ENCODE data around the gene OCLN. TPM values are rescaled to one million over a fixed set of nuclear protein-coding genes. Genes with fewer than 3 reads are reported as not detected.
"Not testable (repeated sequence)": the region's sequence is repeated elsewhere in the genome, so short reads cannot be mapped to it uniquely, and the experiment has no call there.

OCLN gene
- total and polyA plus RNA-seq, 9 of the 15 experiments (the other 6 are each of a cell fraction or from before 2014, with no cell fraction given): 0.05 to 0.29 (median 0.15) TPM

GRCh38 chr5:69477170-69477569 is 15.4 kb upstream of the OCLN start:
- H3K79me2 ChIP-seq (ENCODE audit: control insufficient read depth, insufficient read depth, low read length): no peaks in the 10 kb centered on the region
- H3K4me3 ChIP-seq: no peak overlapping the region
- WGBS (ENCODE audit: insufficient coverage, low coverage, missing lambda C conversion rate): 0% methylated on average over 1 of the region's 1 CpG
- DNase-seq (ENCODE audit: extremely low read depth in 1 of 4, low spot score in 3 of 4) (no peak), ATAC-seq (no peak), FAIRE-seq (no peak)
- H3K36me3 ChIP-seq (ENCODE audit: control insufficient read depth, insufficient read depth, low read length): no peaks in the 10 kb centered on the region
- H2AFZ ChIP-seq (ENCODE audit: low read depth, low read length): no peak overlapping the region
- intact Hi-C loops (cut with micrococcal nuclease): no loop called here
- H3K27me3 ChIP-seq (ENCODE audit: control insufficient read depth in 2 of 2, insufficient read depth in 2 of 2, low read length in 2 of 2): peaks cover 12 to 18% of the 10 kb centered on the region in 2 experiments; a peak in 4 of 5 replicates
- H3K4me2 ChIP-seq (ENCODE audit: insufficient read depth, low read length): no peak overlapping the region
- in situ Hi-C loops (cut with MboI): no loop called here
- TF ChIP-seq RBM17 (IDR thresholded peaks at IDR 0.05; ENCODE audit: borderline replicate concordance, low read depth, low read length): no peak
- no peak for TF ChIP-seq MECOM (CRISPR knock-in tag; IDR thresholded peaks at IDR 0.05)
- TF ChIP-seq PKNOX1 (IDR thresholded peaks at IDR 0.05): no peak
- TF ChIP-seq BCOR (IDR thresholded peaks at IDR 0.05): no peak
- no peak for TF ChIP-seq ETS1 (conservative IDR thresholded peaks at IDR 0.05; ENCODE audit: control insufficient read depth, low read depth, low read length)
- TF ChIP-seq ATF6 (CRISPR knock-in tag; IDR thresholded peaks at IDR 0.05): no peak
- no peak for TF ChIP-seq ZBTB17 (CRISPR knock-in tag; IDR thresholded peaks at IDR 0.05)
- TF ChIP-seq RBM14 (IDR thresholded peaks at IDR 0.05; ENCODE audit: borderline replicate concordance, insufficient read depth, low read depth, low read length): no peak
- no peak for TF ChIP-seq CCNT2 (IDR thresholded peaks at IDR 0.05; ENCODE audit: borderline replicate concordance, extremely low read depth, insufficient read length, low read depth, low read length)
- no peak for TF ChIP-seq NKRF (IDR thresholded peaks at IDR 0.05; ENCODE audit: borderline replicate concordance)
- no TSS peak for BruUV-seq (replicated peaks)
- no peaks in the 10 kb centered on the region for H4K20me1 ChIP-seq (replicated peaks; ENCODE audit: control insufficient read depth, insufficient read depth, low read length)
- H3K4me1 ChIP-seq (replicated peaks in 1 of 2; ENCODE audit: control insufficient read depth in 2 of 2, insufficient read depth in 2 of 2, low read length in 2 of 2): no peaks in the 10 kb centered on the region
- H3K9me3 ChIP-seq (replicated peaks; ENCODE audit: control insufficient read depth, insufficient read depth, low read depth, low read length): no peaks in the 10 kb centered on the region
- ChIA-PET POLR2A (interaction anchor here (0.8 kb wide), 1 partner anchor 9 kb away, joined by 3 read pairs; no protein-coding TSS in a partner anchor), CTCF (ENCODE audit: low intra/inter-chr PET ratio) (no interaction called here)
- H3K9ac ChIP-seq (ENCODE audit: insufficient read depth in 1 of 2, low read depth in 2 of 2, low read length in 2 of 2): no peak overlapping the region
- H3K27ac ChIP-seq (ENCODE audit: extremely low read depth, low read depth, low read length): no peak overlapping the region
- no peaks in the 10 kb centered on the region for H3K9me1 ChIP-seq (ENCODE audit: control insufficient read depth, insufficient read depth, low read length)

GRCh38 chr5:69478296-69478695 is 14.3 kb upstream of the OCLN start:
- H3K4me3 ChIP-seq; H3K27ac ChIP-seq (ENCODE audit: extremely low read depth, low read depth, low read length); H3K9me1 ChIP-seq (ENCODE audit: control insufficient read depth, insufficient read depth, low read length); H3K9me3 ChIP-seq (replicated peaks; ENCODE audit: control insufficient read depth, insufficient read depth, low read depth, low read length); DNase-seq (ENCODE audit: extremely low read depth in 1 of 4, low spot score in 3 of 4); FAIRE-seq; ATAC-seq; CTCF ChIA-PET (ENCODE audit: low intra/inter-chr PET ratio); H3K79me2 ChIP-seq (ENCODE audit: control insufficient read depth, insufficient read depth, low read length); intact Hi-C loops (cut with micrococcal nuclease); H2AFZ ChIP-seq (ENCODE audit: low read depth, low read length); H3K4me1 ChIP-seq (replicated peaks in 1 of 2; ENCODE audit: control insufficient read depth in 2 of 2, insufficient read depth in 2 of 2, low read length in 2 of 2); H3K4me2 ChIP-seq (ENCODE audit: insufficient read depth, low read length); BruUV-seq (replicated peaks); POLR2A ChIA-PET; H3K9ac ChIP-seq (ENCODE audit: insufficient read depth in 1 of 2, low read depth in 2 of 2, low read length in 2 of 2); in situ Hi-C loops (cut with MboI); H4K20me1 ChIP-seq (replicated peaks; ENCODE audit: control insufficient read depth, insufficient read depth, low read length); H3K36me3 ChIP-seq (ENCODE audit: control insufficient read depth, insufficient read depth, low read length): not testable (repeated sequence)
- H3K27me3 ChIP-seq (ENCODE audit: control insufficient read depth in 2 of 2, insufficient read depth in 2 of 2, low read length in 2 of 2): peaks cover 17 to 19% of the 10 kb centered on the region in 2 experiments; a peak in 4 of 5 replicates
- WGBS (ENCODE audit: insufficient coverage, low coverage, missing lambda C conversion rate): 4% methylated on average over 7 of the region's 7 CpGs

Data from K562 (cell line).